ENCODE measurements around the gene ALDH5A1. TPM values are rescaled to one million over a fixed set of nuclear protein-coding genes. Genes with fewer than 3 reads are reported as not detected.
A peak's percentile ranks its signal among the peaks of the same experiment; 100 is the strongest.

ALDH5A1 gene
- total and polyA plus RNA-seq, 2 of the 13 experiments (the other 11 are each of a cell fraction or from before 2014, with no cell fraction given): 12.8 to 32.5 TPM

DNA sequence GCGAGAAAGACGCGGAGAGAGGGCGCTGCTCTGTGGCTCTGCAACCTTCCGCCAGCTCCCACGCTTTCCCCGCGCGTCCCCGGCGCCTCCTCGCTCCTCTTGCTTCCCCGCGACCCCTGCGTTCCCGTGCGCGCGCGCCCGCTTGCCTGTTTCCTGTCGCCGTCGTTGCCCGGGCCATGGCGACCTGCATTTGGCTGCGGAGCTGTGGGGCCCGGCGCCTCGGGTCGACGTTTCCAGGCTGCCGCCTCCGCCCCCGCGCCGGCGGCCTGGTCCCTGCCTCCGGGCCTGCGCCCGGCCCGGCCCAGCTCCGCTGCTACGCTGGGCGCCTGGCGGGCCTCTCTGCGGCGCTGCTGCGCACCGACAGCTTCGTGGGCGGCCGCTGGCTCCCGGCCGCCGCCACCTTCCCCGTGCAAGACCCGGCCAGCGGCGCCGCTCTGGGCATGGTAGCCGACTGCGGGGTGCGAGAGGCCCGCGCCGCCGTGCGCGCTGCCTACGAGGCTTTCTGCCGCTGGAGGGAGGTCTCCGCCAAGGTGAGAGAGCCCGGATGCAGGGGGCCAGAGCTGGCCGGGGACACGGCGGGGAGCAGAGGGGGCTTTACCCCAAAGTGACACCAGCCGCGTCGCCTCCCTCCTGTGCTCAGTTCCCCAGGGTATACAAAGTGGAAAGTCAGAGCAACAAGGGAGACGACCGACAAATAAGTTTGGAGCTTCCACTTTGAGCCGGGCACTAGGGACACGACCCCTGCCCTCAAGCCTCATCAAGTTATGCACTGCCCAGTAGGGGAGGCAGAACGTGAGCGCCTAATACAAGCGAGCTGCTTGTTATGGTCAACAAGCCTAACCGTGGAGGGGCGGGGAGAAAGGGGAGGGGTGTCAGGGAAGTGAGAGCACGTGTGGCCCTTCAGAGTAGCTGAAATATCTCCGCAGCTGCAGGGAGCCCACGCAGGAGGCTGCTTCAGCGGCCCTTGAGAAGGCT lies at the start of gene ALDH5A1 (continued):
- TF ChIP-seq MYC (CRISPR knock-in tag; IDR thresholded peaks at IDR 0.05; ENCODE audit: borderline replicate concordance) (peak; percentile 79), MBD4 (IDR thresholded peaks at IDR 0.05; ENCODE audit: borderline replicate concordance, low read length) (no peak), HMG20B (CRISPR knock-in tag; conservative IDR thresholded peaks at IDR 0.05) (no peak), HNRNPH1 (optimal IDR thresholded peaks at IDR 0.05; ENCODE audit: low read depth, low read length) (no peak), RFX1 (IDR thresholded peaks at IDR 0.05) (no peak), ZNF343 (CRISPR knock-in tag; IDR thresholded peaks at IDR 0.05) (peak; percentile 94), POLR2AphosphoS2 (IDR thresholded peaks at IDR 0.05; ENCODE audit: low read depth, low read length) (no peak), ZNF749 (CRISPR knock-in tag; IDR thresholded peaks at IDR 0.05; ENCODE audit: borderline replicate concordance) (peak; percentile 35; the same call in 1 of the 2 replicates), MEIS1 (CRISPR knock-in tag; IDR thresholded peaks at IDR 0.05; ENCODE audit: borderline replicate concordance) (peak; percentile 92), PAX8 (CRISPR knock-in tag; IDR thresholded peaks at IDR 0.05; ENCODE audit: borderline replicate concordance) (no peak; the same call in 1 of the 2 replicates), GABPB1 (CRISPR knock-in tag; IDR thresholded peaks at IDR 0.05) (peak; percentile 82), DPF2 (CRISPR knock-in tag; IDR thresholded peaks at IDR 0.05; ENCODE audit: borderline replicate concordance, low read depth) (no peak), SNRNP70 (IDR thresholded peaks at IDR 0.05; ENCODE audit: low read depth, low read length) (no peak), IRX3 (CRISPR knock-in tag; IDR thresholded peaks at IDR 0.05; ENCODE audit: borderline replicate concordance, low read depth) (peak; percentile 83; the same call in 1 of the 2 replicates), MTA1 (CRISPR knock-in tag; IDR thresholded peaks at IDR 0.05; ENCODE audit: borderline replicate concordance) (peak; percentile 94)
- TF ChIP-seq, protein P1, sequence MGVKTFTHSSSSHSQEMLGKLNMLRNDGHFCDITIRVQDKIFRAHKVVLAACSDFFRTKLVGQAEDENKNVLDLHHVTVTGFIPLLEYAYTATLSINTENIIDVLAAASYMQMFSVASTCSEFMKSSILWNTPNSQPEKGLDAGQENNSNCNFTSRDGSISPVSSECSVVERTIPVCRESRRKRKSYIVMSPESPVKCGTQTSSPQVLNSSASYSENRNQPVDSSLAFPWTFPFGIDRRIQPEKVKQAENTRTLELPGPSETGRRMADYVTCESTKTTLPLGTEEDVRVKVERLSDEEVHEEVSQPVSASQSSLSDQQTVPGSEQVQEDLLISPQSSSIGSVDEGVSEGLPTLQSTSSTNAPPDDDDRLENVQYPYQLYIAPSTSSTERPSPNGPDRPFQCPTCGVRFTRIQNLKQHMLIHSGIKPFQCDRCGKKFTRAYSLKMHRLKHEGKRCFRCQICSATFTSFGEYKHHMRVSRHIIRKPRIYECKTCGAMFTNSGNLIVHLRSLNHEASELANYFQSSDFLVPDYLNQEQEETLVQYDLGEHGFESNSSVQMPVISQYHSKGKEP (CRISPR knock-in tag; IDR thresholded peaks at IDR 0.05): no peak
- TF ChIP-seq, protein P2, sequence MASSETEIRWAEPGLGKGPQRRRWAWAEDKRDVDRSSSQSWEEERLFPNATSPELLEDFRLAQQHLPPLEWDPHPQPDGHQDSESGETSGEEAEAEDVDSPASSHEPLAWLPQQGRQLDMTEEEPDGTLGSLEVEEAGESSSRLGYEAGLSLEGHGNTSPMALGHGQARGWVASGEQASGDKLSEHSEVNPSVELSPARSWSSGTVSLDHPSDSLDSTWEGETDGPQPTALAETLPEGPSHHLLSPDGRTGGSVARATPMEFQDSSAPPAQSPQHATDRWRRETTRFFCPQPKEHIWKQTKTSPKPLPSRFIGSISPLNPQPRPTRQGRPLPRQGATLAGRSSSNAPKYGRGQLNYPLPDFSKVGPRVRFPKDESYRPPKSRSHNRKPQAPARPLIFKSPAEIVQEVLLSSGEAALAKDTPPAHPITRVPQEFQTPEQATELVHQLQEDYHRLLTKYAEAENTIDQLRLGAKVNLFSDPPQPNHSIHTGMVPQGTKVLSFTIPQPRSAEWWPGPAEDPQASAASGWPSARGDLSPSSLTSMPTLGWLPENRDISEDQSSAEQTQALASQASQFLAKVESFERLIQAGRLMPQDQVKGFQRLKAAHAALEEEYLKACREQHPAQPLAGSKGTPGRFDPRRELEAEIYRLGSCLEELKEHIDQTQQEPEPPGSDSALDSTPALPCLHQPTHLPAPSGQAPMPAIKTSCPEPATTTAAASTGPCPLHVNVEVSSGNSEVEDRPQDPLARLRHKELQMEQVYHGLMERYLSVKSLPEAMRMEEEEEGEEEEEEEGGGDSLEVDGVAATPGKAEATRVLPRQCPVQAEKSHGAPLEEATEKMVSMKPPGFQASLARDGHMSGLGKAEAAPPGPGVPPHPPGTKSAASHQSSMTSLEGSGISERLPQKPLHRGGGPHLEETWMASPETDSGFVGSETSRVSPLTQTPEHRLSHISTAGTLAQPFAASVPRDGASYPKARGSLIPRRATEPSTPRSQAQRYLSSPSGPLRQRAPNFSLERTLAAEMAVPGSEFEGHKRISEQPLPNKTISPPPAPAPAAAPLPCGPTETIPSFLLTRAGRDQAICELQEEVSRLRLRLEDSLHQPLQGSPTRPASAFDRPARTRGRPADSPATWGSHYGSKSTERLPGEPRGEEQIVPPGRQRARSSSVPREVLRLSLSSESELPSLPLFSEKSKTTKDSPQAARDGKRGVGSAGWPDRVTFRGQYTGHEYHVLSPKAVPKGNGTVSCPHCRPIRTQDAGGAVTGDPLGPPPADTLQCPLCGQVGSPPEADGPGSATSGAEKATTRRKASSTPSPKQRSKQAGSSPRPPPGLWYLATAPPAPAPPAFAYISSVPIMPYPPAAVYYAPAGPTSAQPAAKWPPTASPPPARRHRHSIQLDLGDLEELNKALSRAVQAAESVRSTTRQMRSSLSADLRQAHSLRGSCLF (CRISPR knock-in tag; IDR thresholded peaks at IDR 0.05; ENCODE audit: borderline replicate concordance): peak; percentile 40; the same call in 1 of the 2 replicates
- TF ChIP-seq, protein P3, sequence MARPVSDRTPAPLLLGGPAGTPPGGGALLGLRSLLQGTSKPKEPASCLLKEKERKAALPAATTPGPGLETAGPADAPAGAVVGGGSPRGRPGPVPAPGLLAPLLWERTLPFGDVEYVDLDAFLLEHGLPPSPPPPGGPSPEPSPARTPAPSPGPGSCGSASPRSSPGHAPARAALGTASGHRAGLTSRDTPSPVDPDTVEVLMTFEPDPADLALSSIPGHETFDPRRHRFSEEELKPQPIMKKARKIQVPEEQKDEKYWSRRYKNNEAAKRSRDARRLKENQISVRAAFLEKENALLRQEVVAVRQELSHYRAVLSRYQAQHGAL (CRISPR knock-in tag; IDR thresholded peaks at IDR 0.05; ENCODE audit: not compliant biosample characterization): no peak
- TF ChIP-seq, protein P4, sequence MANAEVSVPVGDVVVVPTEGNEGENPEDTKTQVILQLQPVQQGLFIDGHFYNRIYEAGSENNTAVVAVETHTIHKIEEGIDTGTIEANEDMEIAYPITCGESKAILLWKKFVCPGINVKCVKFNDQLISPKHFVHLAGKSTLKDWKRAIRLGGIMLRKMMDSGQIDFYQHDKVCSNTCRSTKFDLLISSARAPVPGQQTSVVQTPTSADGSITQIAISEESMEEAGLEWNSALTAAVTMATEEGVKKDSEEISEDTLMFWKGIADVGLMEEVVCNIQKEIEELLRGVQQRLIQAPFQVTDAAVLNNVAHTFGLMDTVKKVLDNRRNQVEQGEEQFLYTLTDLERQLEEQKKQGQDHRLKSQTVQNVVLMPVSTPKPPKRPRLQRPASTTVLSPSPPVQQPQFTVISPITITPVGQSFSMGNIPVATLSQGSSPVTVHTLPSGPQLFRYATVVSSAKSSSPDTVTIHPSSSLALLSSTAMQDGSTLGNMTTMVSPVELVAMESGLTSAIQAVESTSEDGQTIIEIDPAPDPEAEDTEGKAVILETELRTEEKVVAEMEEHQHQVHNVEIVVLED (CRISPR knock-in tag; IDR thresholded peaks at IDR 0.05; ENCODE audit: borderline replicate concordance): peak; percentile 64

All from HepG2 (cell line).